PC-3 (cell line): ENCODE results near the gene SPRING1. TPM values are rescaled to one million over a fixed set of nuclear protein-coding genes. Genes with fewer than 3 reads are reported as not detected.

Source experiments
- ATAC-seq: fragments of 200-7000 bp; cut with Tn5 transposase; 2 replicates; pipeline ENCODE4 v1.9.1; 2020; ENCODE audit warnings: mild to moderate bottlenecking, moderate library complexity
- BruUV-seq: library from RNA; stranded (reverse); fragments of 400-500 nt; replicated peaks from 2 replicates; lab custom pipeline; 2021; lab: Mats Ljungman, UMichigan
- CTCF ChIA-PET: fragments of 300-600 bp; sonication (Branson Sonifier 250); formaldehyde crosslinking; loops from one replicate; lab custom pipeline; 2022; ENCODE audit warnings: antibody characterized with exemption; lab: Charles Lee
- POLR2A ChIA-PET: fragments of 300-600 bp; sonication (Branson Sonifier 250); formaldehyde crosslinking; loops from one replicate; lab custom pipeline; 2022; ENCODE audit warnings: antibody characterized with exemption; ENCODE audit not compliant: unreplicated experiment; lab: Charles Lee
- DNase-seq: peaks from one replicate; pipeline ENCODE4 v3.0.0-alpha.2; 2015
- H2AFZ ChIP-seq: fragments of 300-600 bp; sonication (generic); 2 replicates; pipeline ENCODE4 v1.6.0; 2016; ENCODE audit warnings: antibody characterized with exemption, low read length
- H3F3A ChIP-seq: fragments of 300-600 bp; sonication (generic); one replicate; pipeline ENCODE4 v1.6.0; 2017; ENCODE audit warnings: antibody characterized with exemption, low read length, control low read depth, mild to moderate bottlenecking; ENCODE audit not compliant: unreplicated experiment
- H3K27ac ChIP-seq: fragments of 300-600 bp; sonication (generic); 2 replicates; pipeline ENCODE4 v1.5.1; 2016; ENCODE audit warnings: mild to moderate bottlenecking, low read length
- H3K27me3 ChIP-seq: fragments of 300-600 bp; sonication (generic); 2 replicates; pipeline ENCODE4 v1.6.1; 2016; ENCODE audit warnings: low read length, mixed read lengths
- H3K36me3 ChIP-seq: fragments of 300-600 bp; sonication (generic); 2 replicates; pipeline ENCODE4 v1.6.1; 2016; ENCODE audit warnings: low read depth, mixed run types, low read length, mixed read lengths
- H3K4me1 ChIP-seq: fragments of 300-600 bp; sonication (generic); 2 replicates; pipeline ENCODE4 v1.5.1; 2016; ENCODE audit warnings: low read length; ENCODE audit not compliant: insufficient read depth
- H3K4me2 ChIP-seq: fragments of 300-600 bp; sonication (generic); 2 replicates; pipeline ENCODE4 v1.6.0; 2016; ENCODE audit warnings: low read length
- H3K4me3 ChIP-seq: fragments of 300-600 bp; sonication (generic); 2 replicates; pipeline ENCODE4 v1.5.1; 2016; ENCODE audit warnings: mild to moderate bottlenecking, low read length, mixed read lengths
- H3K79me2 ChIP-seq: fragments of 300-600 bp; sonication (generic); 2 replicates; pipeline ENCODE4 v1.6.1; 2017; ENCODE audit warnings: low read length, mixed read lengths
- H3K9ac ChIP-seq: fragments of 300-600 bp; sonication (generic); 2 replicates; pipeline ENCODE4 v1.6.0; 2016; ENCODE audit warnings: mild to moderate bottlenecking, low read length
- H3K9me2 ChIP-seq: fragments of 300-600 bp; sonication (generic); replicated peaks from 2 replicates; pipeline ENCODE4 v1.6.1; 2016; ENCODE audit warnings: mixed run types, low read length, mixed read lengths
- H3K9me3 ChIP-seq: fragments of 300-600 bp; sonication (generic); 2 replicates; pipeline ENCODE4 v1.6.1; 2016; ENCODE audit warnings: low read length, mixed read lengths
- H4K20me1 ChIP-seq: fragments of 300-600 bp; sonication (generic); 2 replicates; pipeline ENCODE4 v1.6.1; 2016; ENCODE audit warnings: low read length, mixed read lengths
- EZH2 ChIP-seq: fragments of 300-600 bp; sonication (generic); IDR thresholded peaks from one replicate; pipeline ENCODE4 v1.6.1; 2017; ENCODE audit warnings: antibody characterized with exemption, mild to moderate bottlenecking, low read length; ENCODE audit not compliant: unreplicated experiment
- EZH2phosphoT487 ChIP-seq: fragments of 300-600 bp; sonication (generic); IDR thresholded peaks from 2 replicates; pipeline ENCODE4 v1.6.1; 2018; ENCODE audit warnings: mild to moderate bottlenecking, antibody characterized with exemption, low read length, borderline replicate concordance
- intact Hi-C: fragments of 100-400 bp; cut with micrococcal nuclease; formaldehyde crosslinking; loops from 2 replicates; pipeline ENCODE4 v1.9.0; 2023
- total RNA-seq: library from RNA; depleted of rRNA; stranded (reverse); fragments of >200 nt; gene quantifications from 2 replicates; pipeline ENCODE4 v1.2.3, GENCODE V29; 2014
- TF ChIP-seq, protein P1 (sequence below): fragments of 300-600 bp; sonication (generic); conservative IDR thresholded peaks from 2 replicates; pipeline ENCODE4 v1.5.1; 2017; ENCODE audit warnings: antibody characterized with exemption, low read depth, mild to moderate bottlenecking, low read length

The SPRING1 gene
- total RNA-seq, 1 experiment from 2014 or later: 33.4 TPM

DNA sequence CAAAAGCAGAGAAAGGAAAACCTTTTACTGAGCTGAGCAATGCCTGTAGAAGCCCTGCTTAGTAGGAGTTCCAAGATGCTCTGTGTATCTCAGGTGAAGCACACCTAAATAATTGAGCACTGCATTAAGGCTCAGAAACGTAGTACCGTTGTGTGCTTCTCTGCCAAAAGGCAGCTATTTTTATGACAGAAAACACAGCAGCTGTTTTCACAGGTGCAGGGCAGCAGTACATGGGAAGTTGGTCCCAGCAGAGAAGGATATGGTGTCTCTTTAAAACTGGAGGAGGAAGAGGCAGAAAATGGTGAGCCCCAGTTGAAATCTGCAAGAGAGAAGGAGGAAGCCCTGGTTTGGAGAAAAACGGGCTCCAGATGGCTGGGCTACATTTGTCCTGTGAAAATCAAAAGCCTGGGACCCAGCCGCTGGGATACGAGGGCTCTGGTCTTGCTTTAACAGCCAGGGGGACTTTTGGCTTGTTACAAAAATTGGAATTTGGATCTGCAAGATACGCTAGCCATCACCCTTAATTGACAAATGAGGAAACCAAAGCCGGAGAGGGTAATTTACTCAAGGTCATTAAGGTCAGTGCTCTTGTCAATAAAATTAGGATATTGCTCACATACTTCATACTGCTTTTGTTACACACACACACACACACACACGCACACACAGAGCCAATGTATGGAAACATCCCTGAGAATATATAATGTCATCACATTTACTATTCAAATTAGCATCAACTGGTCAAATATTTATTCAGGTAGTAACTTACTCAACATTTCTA, 27.3 kb downstream of the SPRING1 start:
- intact Hi-C loops: no loop called here

DNA sequence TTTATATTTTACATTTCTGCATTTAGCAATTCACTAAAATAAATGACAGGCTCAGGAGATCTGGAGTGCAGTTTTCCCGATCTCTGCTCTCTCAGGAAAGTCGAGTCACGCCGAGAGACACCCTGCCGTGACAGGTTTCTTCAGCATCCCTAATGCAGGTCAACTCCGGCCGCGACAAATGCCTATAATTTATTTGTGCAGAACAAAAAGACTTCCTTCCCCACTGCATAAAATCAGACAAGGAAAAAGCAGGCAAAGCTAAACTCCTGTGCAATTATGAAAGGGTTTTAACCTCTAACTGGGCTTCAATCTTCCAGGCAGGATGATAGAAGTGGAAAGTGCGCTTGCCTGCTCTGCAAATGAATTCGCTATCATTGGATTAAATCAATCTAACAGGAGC, 28.1 kb downstream of the SPRING1 start:
- POLR2A ChIA-PET: no interaction called here
- CTCF ChIA-PET: interaction anchor here (0.5 to 2.5 kb wide), 7 partner anchors 173 to 766 kb away, joined by 3 to 24 read pairs (median 3); no protein-coding TSS in a partner anchor

More for the DNA sequence above, 27.3 kb downstream of the SPRING1 start:
- Histone ChIP-seq H3K79me2 (no peaks in the 10 kb centered on the region), H4K20me1 (no peaks in the 10 kb centered on the region), H3K27me3 (peaks cover 8% of the 10 kb centered on the region), H2AFZ (no peak overlapping the region), H3K4me3 (no peak overlapping the region), H3K36me3 (peaks cover 5% of the 10 kb centered on the region; the same call in 1 of the 2 replicates), H3K9me3 (no peaks in the 10 kb centered on the region), H3K27ac (no peak overlapping the region), H3K4me2 (no peak overlapping the region), H3F3A (no peaks in the 10 kb centered on the region), H3K9ac (no peak overlapping the region), H3K4me1 (peaks cover 13% of the 10 kb centered on the region), H3K9me2 (no peaks in the 10 kb centered on the region)
- ATAC-seq: no peak
- no peak for DNase-seq
- no TSS peak for BruUV-seq
- TF ChIP-seq EZH2phosphoT487: no peak
- ChIA-PET POLR2A (no interaction called here), CTCF (interaction anchor here (2.1 to 2.5 kb wide), 2 partner anchors 172 to 245 kb away, joined by 9 to 24 read pairs; no protein-coding TSS in a partner anchor)

More for the DNA sequence above, 28.1 kb downstream of the SPRING1 start:
- Histone ChIP-seq H3K4me2 (peak overlapping the region; percentile 85), H3K27me3 (peaks cover 8% of the 10 kb centered on the region), H3K27ac (no peak overlapping the region), H2AFZ (peak overlapping the region; percentile 78), H3K9ac (no peak overlapping the region), H3K4me3 (peak overlapping the region; percentile 61), H4K20me1 (no peaks in the 10 kb centered on the region), H3K9me3 (no peaks in the 10 kb centered on the region), H3K36me3 (no peaks in the 10 kb centered on the region), H3K79me2 (no peaks in the 10 kb centered on the region), H3K4me1 (peaks cover 13% of the 10 kb centered on the region), H3F3A (no peaks in the 10 kb centered on the region), H3K9me2 (no peaks in the 10 kb centered on the region)
- BruUV-seq: no TSS peak
- ATAC-seq (peak; percentile 5; the same call in 1 of the 2 replicates), DNase-seq (no peak)
- TF ChIP-seq EZH2: no peak
- no peak for TF ChIP-seq EZH2phosphoT487
- TF ChIP-seq, protein P1, sequence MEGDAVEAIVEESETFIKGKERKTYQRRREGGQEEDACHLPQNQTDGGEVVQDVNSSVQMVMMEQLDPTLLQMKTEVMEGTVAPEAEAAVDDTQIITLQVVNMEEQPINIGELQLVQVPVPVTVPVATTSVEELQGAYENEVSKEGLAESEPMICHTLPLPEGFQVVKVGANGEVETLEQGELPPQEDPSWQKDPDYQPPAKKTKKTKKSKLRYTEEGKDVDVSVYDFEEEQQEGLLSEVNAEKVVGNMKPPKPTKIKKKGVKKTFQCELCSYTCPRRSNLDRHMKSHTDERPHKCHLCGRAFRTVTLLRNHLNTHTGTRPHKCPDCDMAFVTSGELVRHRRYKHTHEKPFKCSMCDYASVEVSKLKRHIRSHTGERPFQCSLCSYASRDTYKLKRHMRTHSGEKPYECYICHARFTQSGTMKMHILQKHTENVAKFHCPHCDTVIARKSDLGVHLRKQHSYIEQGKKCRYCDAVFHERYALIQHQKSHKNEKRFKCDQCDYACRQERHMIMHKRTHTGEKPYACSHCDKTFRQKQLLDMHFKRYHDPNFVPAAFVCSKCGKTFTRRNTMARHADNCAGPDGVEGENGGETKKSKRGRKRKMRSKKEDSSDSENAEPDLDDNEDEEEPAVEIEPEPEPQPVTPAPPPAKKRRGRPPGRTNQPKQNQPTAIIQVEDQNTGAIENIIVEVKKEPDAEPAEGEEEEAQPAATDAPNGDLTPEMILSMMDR: no peak
- intact Hi-C loops: loop anchor here (2.0 to 10.0 kb wide), 5 partner anchors 108 to 845 kb away; no protein-coding TSS in a partner anchor
